SK-N-SH (cell line): ENCODE measurements around the gene PLCB3. TPM values are rescaled to one million over a fixed set of nuclear protein-coding genes. Genes with fewer than 3 reads are reported as not detected.

Experiments
- CTCF ChIA-PET: fragments of 300-600, 350-600 bp; formaldehyde crosslinking; extraction: SDS; loops from one replicate; lab custom pipeline; 2021; lab: Yijun Ruan, JAX
- POLR2A ChIA-PET: fragments of 350-600 bp; sonication (Branson Sonifier 250); formaldehyde crosslinking; extraction: SDS; loops from one replicate; lab custom pipeline; 2020; ENCODE audit warnings: antibody characterized with exemption, inconsistent platforms; lab: Yijun Ruan, JAX
- DNase-seq: peaks from one replicate; pipeline ENCODE4 v3.0.0; 2012
- H2AFZ ChIP-seq: fragments of 200-600 bp; sonication (generic); 2 replicates; pipeline ENCODE4 v1.8.1; 2016; ENCODE audit warnings: antibody characterized with exemption, mild to moderate bottlenecking, low read depth
- H3F3A ChIP-seq: fragments of 200-600 bp; sonication (generic); replicated peaks from 2 replicates; pipeline ENCODE3; 2016; ENCODE audit warnings: antibody characterized with exemption, mild to moderate bottlenecking; ENCODE audit not compliant: insufficient read depth
- H3K27ac ChIP-seq, 2 experiments: fragments of 200-500 bp in 1 of 2; fragments of 200-600 bp in 1 of 2; sonication (Bioruptor generic) in 1 of 2; sonication (generic), shearing (Covaris generic) in 1 of 2; 2 replicates each; pipeline versions ENCODE4 v1.5.1 to v1.6.1; 2014 to 2016; ENCODE audit warnings: low read depth in 2 of 2, inconsistent platforms in 1 of 2, low read length in 1 of 2, mild to moderate bottlenecking in 1 of 2, mixed read lengths in 1 of 2
- H3K27me3 ChIP-seq: fragments of 200-600 bp; sonication (generic), shearing (Covaris generic); 2 replicates; pipeline ENCODE4 v1.6.1; 2016; ENCODE audit warnings: mixed run types; ENCODE audit not compliant: insufficient read depth
- H3K36me3 ChIP-seq, 2 experiments: fragments of 200-500 bp in 1 of 2; fragments of 200-600 bp in 1 of 2; sonication (Bioruptor generic) in 1 of 2; sonication (generic) in 1 of 2; replicated peaks in 1 of 2; 2 replicates each; pipeline versions ENCODE3 to v1.5.1; 2014 to 2016; ENCODE audit warnings: low read length in 1 of 2, mild to moderate bottlenecking in 1 of 2; ENCODE audit not compliant: insufficient read depth in 2 of 2, control insufficient read depth in 1 of 2
- H3K4me1 ChIP-seq, 2 experiments: fragments of 200-500 bp in 1 of 2; fragments of 200-600 bp in 1 of 2; sonication (Bioruptor generic) in 1 of 2; sonication (generic), shearing (Covaris generic) in 1 of 2; 2 replicates each; pipeline versions ENCODE4 v1.5.1 to v1.6.1; 2014 to 2016; ENCODE audit warnings: low read depth in 1 of 2, low read length in 1 of 2, mixed run types in 1 of 2; ENCODE audit not compliant: insufficient read depth in 2 of 2, control insufficient read depth in 1 of 2
- H3K4me2 ChIP-seq: fragments of 200-600 bp; sonication (generic), shearing (Covaris generic); 2 replicates; pipeline ENCODE4 v1.6.1; 2017; ENCODE audit warnings: mixed run types
- H3K4me3 ChIP-seq, 2 experiments: fragments of 200-500 bp in 1 of 2; fragments of 200-600 bp in 1 of 2; sonication (Bioruptor generic) in 1 of 2; sonication (generic), shearing (Covaris generic) in 1 of 2; 2 replicates each; pipeline versions ENCODE4 v1.5.1 to v1.8.1; 2014 to 2016; ENCODE audit warnings: low read depth in 2 of 2, inconsistent platforms in 1 of 2, low read length in 1 of 2, mild to moderate bottlenecking in 1 of 2, mixed read lengths in 1 of 2, moderate library complexity in 1 of 2
- H3K79me2 ChIP-seq: fragments of 200-600 bp; sonication (generic); 2 replicates; pipeline ENCODE4 v1.8.1; 2017; ENCODE audit warnings: mild to moderate bottlenecking; ENCODE audit not compliant: insufficient read depth
- H3K9ac ChIP-seq: fragments of 200-600 bp; sonication (generic); 2 replicates; pipeline ENCODE4 v1.6.1; 2017; ENCODE audit warnings: mixed run types
- H3K9me2 ChIP-seq: fragments of 200-600 bp; sonication (generic); 2 replicates; pipeline ENCODE4 v1.6.1; 2017; ENCODE audit warnings: mixed run types
- H3K9me3 ChIP-seq: fragments of 200-600 bp; sonication (generic); 2 replicates; pipeline ENCODE4 v1.6.1; 2017; ENCODE audit warnings: mixed run types, mild to moderate bottlenecking, moderate library complexity
- H4K20me1 ChIP-seq: fragments of 200-600 bp; sonication (generic); 2 replicates; pipeline ENCODE4 v1.6.1; 2017; ENCODE audit warnings: mild to moderate bottlenecking, mixed run types; ENCODE audit not compliant: insufficient read depth
- CTCF ChIP-seq: fragments of 200-600 bp; sonication (generic); IDR thresholded peaks from 2 replicates; pipeline ENCODE4 v1.6.1; 2017; ENCODE audit warnings: antibody characterized with exemption, mild to moderate bottlenecking, moderate library complexity
- EP300 ChIP-seq, 2 experiments: IDR thresholded peaks; 2 replicates each; pipeline versions ENCODE4 v1.4.0 to v1.6.1; 2012; ENCODE audit warnings: borderline replicate concordance in 1 of 2, low read depth in 1 of 2, low read length in 1 of 2
- EZH2phosphoT487 ChIP-seq: fragments of 200-600 bp; sonication (generic); IDR thresholded peaks from 2 replicates; pipeline ENCODE4 v1.6.1; 2017; ENCODE audit warnings: low read depth, mixed run types, mild to moderate bottlenecking, antibody characterized with exemption, moderate library complexity, borderline replicate concordance
- FOSL2 ChIP-seq: IDR thresholded peaks from 2 replicates; pipeline ENCODE4 v1.4.0; 2012; ENCODE audit warnings: low read depth, mild to moderate bottlenecking, moderate library complexity, borderline replicate concordance
- FOXJ3 ChIP-seq: sonication (generic); formaldehyde crosslinking; IDR thresholded peaks from 2 replicates; pipeline ENCODE4 v1.5.1; 2020; ENCODE audit warnings: mild to moderate bottlenecking, missing genetic modification reagents
- FOXM1 ChIP-seq: IDR thresholded peaks from 2 replicates; pipeline ENCODE4 v1.4.0; 2012; ENCODE audit warnings: low read depth, mild to moderate bottlenecking
- MAX ChIP-seq: IDR thresholded peaks from 2 replicates; pipeline ENCODE4 v1.4.0; 2012; ENCODE audit warnings: low read depth
- MXI1 ChIP-seq: IDR thresholded peaks from 2 replicates; pipeline ENCODE4 v1.6.1; 2012; ENCODE audit warnings: mild to moderate bottlenecking, low read depth, low read length, improper control_type of control experiment
- NFIC ChIP-seq: IDR thresholded peaks from 2 replicates; pipeline ENCODE4 v1.4.0; 2012; ENCODE audit warnings: borderline replicate concordance
- NRF1 ChIP-seq: IDR thresholded peaks from 2 replicates; pipeline ENCODE4 v1.6.1; 2012; ENCODE audit warnings: low read depth, mild to moderate bottlenecking, low read length
- POLR2AphosphoS5 ChIP-seq: IDR thresholded peaks from 2 replicates; pipeline ENCODE4 v1.6.1; 2012; ENCODE audit warnings: low read depth, low read length
- RXRA ChIP-seq: IDR thresholded peaks from 2 replicates; pipeline ENCODE4 v1.4.0; 2012; ENCODE audit warnings: low read depth, mild to moderate bottlenecking, borderline replicate concordance
- TCF12 ChIP-seq: IDR thresholded peaks from 2 replicates; pipeline ENCODE4 v1.4.0; 2012
- TEAD4 ChIP-seq: IDR thresholded peaks from 2 replicates; pipeline ENCODE4 v1.4.0; 2012; ENCODE audit warnings: mild to moderate bottlenecking, borderline replicate concordance; ENCODE audit not compliant: insufficient read depth
- WGBS: methylation state at CpG from one replicate; pipeline ENCODE4 v1.1.6; 2017; ENCODE audit warnings: low lambda C conversion rate; 5-methylcytosine and 5-hydroxymethylcytosine counted together
- polyA plus RNA-seq, 3 experiments: library from polyadenylated mRNA; depleted of rRNA; stranded (reverse); fragments of >200 nt; gene quantifications; 2 replicates each; pipeline ENCODE4 v1.2.3, GENCODE V29; 2012
- TF ChIP-seq, protein P1 (sequence below): fragments of 150-350 bp; IDR thresholded peaks from 2 replicates; pipeline ENCODE4 v1.6.1; 2016; ENCODE audit warnings: mild to moderate bottlenecking, low read depth, low read length
- TF ChIP-seq, protein P2 (sequence below): IDR thresholded peaks from 2 replicates; pipeline ENCODE4; 2012

Gene PLCB3
- polyA plus RNA-seq, 1 of the 3 experiments (the other 2 are of a cell fraction), result 30.4 TPM

DNA sequence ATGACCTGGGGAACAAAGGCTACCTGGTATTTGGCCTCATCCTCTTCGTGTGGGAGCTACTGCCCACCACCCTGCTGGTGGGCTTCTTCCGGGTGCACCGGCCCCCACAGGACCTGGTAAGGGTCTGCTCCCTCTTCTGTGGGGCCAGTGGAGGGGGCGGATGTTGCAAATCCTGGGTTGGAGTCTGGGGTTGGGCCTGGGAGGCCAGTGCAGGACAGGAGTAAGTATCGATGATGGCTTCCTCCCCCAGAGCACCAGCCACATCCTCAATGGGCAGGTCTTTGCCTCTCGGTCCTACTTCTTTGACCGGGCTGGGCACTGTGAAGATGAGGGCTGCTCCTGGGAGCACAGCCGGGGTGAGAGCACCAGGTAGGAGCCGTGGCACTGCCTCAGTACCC lies 37.0 kb downstream of the PLCB3 start:
- 79% methylated on average over 3 of the region's 9 CpGs for WGBS
- peaks cover 15% of the 10 kb centered on the region; the same call in 1 of the 2 replicates for H3K27me3 ChIP-seq
- H3K4me3 ChIP-seq, result no peak overlapping the region
- H3F3A ChIP-seq, result peaks cover 16% of the 10 kb centered on the region
- CTCF ChIA-PET, result interaction anchor here (2.2 to 12.2 kb wide), 3 partner anchors 15 to 29 kb away, joined by 7 to 196 read pairs (median 43); partner anchors contain the start of genes CATSPERZ, ESRRA, PRDX5 and TRMT112
- no peak overlapping the region for H3K27ac ChIP-seq
- no peak for DNase-seq
- no peaks in the 10 kb centered on the region for H3K9me3 ChIP-seq
- POLR2A ChIA-PET, result no interaction called here
- no peak overlapping the region for H3K9ac ChIP-seq
- peaks cover 8 to 30% of the 10 kb centered on the region in 2 experiments; a peak in 2 of 4 replicates for H3K4me1 ChIP-seq
- H3K79me2 ChIP-seq, result peaks cover 18% of the 10 kb centered on the region
- H3K4me2 ChIP-seq, result no peak overlapping the region
- TF ChIP-seq POLR2AphosphoS5 (no peak), MAX (no peak), NRF1 (no peak), FOSL2 (no peak), CTCF (no peak), TEAD4 (no peak), FOXM1 (no peak), EZH2phosphoT487 (no peak), RXRA (no peak), MXI1 (no peak), FOXJ3 (no peak), NFIC (no peak), TCF12 (no peak), EP300 (IDR thresholded peaks at IDR 0.05; ENCODE audit: borderline replicate concordance in 1 of 2, low read depth in 1 of 2, low read length in 1 of 2) (no peak)
- TF ChIP-seq, protein P1, sequence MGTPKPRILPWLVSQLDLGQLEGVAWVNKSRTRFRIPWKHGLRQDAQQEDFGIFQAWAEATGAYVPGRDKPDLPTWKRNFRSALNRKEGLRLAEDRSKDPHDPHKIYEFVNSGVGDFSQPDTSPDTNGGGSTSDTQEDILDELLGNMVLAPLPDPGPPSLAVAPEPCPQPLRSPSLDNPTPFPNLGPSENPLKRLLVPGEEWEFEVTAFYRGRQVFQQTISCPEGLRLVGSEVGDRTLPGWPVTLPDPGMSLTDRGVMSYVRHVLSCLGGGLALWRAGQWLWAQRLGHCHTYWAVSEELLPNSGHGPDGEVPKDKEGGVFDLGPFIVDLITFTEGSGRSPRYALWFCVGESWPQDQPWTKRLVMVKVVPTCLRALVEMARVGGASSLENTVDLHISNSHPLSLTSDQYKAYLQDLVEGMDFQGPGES, result no peak
- TF ChIP-seq, protein P2, sequence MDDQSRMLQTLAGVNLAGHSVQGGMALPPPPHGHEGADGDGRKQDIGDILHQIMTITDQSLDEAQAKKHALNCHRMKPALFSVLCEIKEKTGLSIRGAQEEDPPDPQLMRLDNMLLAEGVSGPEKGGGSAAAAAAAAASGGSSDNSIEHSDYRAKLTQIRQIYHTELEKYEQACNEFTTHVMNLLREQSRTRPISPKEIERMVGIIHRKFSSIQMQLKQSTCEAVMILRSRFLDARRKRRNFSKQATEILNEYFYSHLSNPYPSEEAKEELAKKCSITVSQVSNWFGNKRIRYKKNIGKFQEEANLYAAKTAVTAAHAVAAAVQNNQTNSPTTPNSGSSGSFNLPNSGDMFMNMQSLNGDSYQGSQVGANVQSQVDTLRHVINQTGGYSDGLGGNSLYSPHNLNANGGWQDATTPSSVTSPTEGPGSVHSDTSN, result no peak
- no peak overlapping the region for H2AFZ ChIP-seq
- no peaks in the 10 kb centered on the region for H4K20me1 ChIP-seq
- H3K9me2 ChIP-seq, result no peaks in the 10 kb centered on the region
- no peaks in the 10 kb centered on the region for H3K36me3 ChIP-seq
